Measurements from ENCODE around the gene UCK1. TPM values are rescaled to one million over a fixed set of nuclear protein-coding genes. Genes with fewer than 3 reads are reported as not detected.
"Not testable (repeated sequence)": the region's sequence is repeated elsewhere in the genome, so short reads cannot be mapped to it uniquely, and the experiment has no call there.

The UCK1 gene
- total RNA-seq, 1 experiment from 2014 or later = 44.0 TPM

DNA sequence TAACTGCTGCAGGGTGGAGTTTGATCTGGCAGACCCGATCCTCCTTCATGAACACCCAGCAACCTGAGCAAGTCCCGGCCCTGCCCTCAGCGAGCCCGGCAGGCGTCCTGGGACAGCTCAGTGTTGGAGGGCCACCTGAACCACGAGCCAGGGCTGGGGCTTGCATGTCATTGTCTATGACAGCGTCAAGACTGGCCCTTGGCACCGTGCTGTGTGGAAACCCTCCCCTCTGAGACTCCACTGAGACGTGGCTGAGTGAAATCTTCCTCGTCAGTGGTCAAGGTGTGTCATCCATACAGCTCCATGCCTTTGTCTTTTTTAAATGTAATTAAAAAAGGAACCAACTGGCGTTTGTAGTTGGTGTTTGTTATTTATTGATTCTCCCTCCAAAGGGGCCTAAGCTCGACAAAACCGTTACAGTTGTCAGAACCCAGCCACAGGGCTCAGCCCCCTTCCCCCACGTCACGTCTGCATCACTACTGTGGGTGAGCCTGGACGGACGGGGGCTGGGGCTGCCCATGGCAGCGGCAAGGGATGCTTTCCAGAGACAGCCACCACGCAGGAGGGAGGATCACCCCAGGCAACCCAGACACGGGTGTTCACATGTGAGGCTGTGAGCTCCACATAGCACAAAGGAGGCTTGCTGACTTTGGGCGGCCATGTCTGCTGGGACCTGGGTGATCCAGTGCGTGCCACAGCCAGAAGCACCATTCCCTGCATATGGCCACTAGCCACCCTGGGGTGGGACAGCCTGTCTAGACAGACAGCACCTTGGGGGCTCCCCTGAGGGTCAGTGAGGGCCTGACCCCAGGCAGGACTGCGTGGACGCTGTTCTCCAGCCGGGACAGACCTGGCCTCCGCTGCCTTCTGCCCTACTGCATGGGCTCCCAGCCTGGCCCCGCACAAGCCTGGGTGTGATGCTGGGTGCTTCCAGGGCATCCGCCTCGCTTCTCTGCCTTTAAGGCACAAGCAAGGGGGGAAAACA, 7.3 kb downstream of the UCK1 start:
- no peak for DNase-seq (ENCODE audit: low read depth)

DNA sequence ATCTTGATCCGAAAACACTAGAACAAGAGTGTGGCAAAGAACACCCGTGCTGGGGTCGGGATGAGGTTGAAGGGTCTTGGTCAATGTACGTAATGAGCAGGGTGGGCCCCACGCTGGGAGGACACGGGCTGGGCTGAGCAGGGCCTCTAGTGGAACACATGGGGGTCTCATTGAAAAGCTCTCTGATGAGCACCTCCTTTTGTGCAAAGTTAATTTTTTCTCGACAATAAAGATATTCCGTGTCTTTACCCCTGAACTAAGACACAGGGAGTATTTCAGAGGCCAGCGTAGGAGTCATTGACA, 8.0 kb downstream of the UCK1 start:
- no peak for DNase-seq (ENCODE audit: low read depth)

DNA sequence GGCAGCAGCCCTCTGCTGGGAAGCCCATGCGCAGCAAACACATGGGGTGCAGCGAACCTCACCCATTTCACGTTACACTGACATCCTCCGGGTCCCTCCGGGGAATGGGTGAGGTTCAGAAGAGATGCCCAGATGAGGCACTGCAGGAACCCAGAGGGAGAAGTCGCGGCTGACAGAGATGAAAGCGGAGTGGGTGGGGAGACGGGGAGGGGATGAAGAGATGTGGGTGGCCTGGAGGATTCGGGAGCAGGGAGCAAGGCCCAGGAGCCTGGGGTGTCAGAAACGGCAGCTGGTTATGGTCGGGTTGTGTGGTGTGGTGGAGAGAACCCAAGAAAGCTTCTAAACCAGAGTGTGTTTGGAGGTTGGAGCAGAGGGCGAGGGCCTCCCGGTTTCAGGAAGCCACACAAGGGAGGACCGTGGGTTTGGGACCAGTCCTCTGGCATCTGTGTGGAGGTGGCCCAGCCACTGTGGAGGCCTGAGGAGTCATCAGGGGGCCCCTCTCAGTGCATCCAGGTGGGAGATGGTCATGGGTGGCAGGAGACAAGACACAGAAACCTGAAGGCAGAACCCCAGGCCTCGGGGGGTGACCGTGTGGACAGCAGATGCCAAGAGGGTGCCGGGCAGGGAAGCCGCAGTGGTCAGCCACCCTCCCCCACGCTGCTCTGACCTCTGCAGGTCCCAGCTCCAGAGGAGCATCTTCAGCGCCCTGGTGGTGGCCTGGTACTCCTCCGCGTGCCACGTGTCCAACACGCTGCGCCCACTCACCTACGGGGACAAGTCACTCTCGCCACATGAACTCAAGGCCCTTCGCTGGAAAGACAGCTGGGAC, 8.6 kb downstream of the UCK1 start:
- DNase-seq (ENCODE audit: low read depth) = no peak

DNA sequence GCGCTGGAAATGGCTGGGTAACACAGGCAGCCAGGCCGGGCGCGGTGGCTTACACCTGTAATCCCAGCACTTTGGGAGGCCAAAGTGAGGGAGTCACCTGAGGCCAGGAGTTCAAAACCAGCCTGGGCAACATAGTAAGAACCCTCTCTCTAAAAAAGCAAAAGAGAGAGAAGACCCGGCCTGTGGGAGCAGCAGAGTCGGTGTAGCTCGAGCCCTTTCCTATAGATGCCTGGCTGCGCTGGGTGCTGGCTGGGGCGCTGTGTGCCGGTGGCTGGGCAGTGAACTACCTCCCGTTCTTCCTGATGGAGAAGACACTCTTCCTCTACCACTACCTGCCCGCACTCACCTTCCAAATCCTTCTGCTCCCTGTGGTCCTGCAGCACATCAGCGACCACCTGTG, 9.2 kb downstream of the UCK1 start:
- DNase-seq (ENCODE audit: low read depth) = no peak

DNA sequence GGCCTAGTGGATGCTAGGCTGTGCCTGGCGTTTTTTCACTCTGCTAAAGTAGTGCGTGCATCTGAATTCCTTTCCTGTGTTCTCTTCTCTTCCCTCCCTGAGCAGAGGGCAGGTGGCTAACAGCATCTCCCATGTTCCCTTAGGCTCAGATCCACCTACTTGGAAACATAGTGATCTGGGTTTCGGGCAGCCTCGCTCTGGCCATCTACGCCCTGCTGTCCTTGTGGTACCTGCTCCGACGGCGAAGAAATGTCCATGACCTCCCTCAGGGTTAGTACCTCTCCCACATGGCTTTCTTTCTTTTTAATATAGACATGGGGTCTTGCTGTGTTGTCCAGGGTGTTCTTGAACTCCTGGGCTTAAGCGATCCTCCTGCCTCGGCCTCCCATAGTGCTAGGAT, 9.9 kb downstream of the UCK1 start:
- no peak for DNase-seq (ENCODE audit: low read depth)

DNA sequence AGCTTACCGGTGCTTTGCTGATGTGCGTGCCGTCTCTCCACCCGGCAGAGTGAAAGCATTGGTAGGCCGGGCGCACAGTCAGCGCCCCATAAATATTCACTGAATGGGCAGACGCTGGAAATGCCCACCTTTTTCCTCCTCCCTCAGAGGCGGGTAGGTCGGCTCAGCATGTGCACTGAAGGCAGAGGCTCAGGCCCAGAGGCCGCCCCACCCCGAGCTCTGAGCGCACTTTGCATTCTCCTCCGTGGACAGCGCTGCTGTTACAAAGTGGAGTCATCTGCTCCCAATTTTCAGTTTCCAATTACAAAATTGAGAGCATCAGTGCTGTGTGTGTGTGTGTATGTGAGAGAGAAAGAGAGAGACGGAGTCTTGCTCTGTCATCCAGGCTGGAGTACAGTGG, 10.6 kb downstream of the UCK1 start:
- DNase-seq (ENCODE audit: low read depth) = no peak

DNA sequence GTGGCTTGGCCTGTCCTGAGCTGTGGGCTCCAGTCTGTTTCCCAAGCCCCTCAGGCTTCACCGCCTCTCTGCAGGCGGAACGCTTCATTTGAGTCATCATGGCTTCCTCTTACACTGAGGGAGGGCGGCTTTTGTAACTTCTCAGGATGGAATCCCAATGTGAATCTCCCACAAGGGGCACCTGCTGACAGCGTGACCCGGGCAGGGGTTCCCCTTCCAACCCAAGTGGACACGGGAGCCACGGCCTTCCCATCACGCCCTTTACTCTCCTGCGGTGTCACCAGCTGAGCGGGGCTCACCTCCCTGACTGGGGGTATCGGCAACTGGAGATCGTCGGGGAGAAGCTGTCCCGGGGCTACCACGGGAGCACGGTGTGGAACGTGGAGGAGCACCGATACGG, 12.5 kb downstream of the UCK1 start:
- DNase-seq (ENCODE audit: low read depth) = no peak

DNA sequence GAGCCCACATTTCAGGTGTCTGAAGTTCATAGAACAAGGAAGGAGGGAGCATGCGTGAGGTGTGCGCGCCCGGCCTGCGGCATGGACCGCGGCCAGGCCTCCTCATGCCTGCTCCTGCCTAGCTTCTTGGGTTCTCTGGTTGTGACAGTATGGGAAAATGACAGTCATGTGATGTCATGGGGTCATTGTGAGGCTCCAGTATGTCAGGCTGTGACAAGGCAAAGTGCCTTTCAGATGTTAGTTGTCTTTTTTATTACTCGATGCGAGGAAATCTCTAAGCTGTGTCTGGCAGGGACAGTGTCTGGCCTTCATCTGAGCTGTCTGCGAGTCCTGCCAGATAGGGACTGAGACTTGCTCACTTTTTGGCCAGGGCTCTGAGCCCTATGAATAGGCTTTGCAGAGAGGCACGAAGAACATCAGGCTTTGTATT, 13.3 kb downstream of the UCK1 start:
- no peak for DNase-seq (ENCODE audit: low read depth)

DNA sequence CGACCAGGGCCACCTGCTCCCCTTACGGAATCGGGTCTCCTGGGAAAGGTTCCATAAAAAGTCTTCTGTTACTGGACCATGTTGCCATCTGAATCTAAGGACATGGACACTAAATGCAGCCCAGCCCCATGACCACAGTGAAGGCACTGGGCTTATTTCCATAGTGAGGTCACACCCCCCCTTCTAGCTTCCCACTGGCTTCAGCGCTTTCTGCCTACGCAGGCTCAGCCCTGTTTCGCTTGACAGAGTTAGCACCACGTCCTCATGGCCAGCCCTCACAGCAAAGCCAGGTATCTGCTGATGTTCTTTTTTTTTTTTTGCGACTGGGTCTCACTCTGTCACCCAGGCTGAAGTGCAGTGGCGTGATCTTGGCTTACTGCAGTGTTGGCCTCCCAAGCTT, 14.1 kb downstream of the UCK1 start:
- no peak for DNase-seq (ENCODE audit: low read depth)

DNA sequence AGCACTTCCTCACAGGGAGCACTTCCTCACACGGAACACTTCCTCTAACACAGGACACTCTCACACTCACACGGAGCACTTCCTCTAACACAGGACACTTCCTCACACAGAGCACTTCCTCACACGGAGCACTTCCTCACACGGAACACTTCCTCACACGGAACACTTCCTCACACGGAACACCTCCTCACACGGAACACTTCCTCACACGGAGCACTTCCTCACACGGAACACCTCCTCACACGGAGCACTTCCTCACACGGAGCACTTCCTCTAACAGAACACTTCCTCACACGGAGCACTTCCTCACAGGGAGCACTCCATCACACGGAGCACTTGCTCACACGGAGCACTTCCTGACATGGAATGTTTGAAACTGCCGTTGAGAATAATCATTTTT, 15.0 kb downstream of the UCK1 start:
- no peak for DNase-seq (ENCODE audit: low read depth)

DNA sequence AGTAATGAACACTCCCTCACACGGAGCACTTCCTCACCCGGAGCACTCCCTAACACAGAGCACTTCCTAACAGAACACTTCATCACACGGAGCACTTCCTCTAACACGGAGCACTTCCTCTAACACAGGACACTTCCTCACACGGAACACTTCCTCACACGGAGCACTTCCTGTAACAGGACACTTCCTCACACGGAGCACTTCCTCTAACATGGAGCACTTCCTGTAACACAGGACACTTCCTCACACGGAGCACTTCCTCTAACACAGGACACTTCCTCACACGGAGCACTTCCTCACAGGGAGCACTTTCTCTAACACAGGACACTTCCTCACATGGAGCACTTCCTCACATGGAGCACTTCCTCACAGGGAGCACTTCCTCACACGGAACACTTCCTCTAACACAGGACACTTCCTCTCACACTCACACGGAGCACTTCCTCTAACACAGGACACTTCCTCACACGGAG, 15.5 kb downstream of the UCK1 start:
- DNase-seq (ENCODE audit: low read depth) = not testable (repeated sequence)

DNA sequence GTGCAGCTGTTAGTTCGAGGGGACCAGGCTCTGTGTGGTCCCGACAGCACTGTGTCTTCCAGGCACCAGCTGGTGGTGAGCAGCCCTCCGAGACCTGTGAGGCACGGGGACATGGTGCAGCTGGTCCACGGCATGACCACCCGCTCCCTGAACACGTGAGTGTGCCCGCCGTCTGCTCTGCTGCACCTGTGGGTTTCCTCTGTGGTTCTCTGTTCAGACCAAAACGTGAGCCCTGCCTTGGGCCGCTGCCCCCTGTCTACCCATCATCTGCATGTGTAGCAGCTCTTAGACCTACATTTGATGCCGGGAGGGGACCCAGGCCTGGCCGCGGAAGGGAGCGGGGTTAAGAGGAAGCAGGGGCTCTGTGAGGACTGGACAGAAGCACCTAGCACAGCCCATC, 17.9 kb downstream of the UCK1 start:
- no peak for DNase-seq (ENCODE audit: low read depth)

DNA sequence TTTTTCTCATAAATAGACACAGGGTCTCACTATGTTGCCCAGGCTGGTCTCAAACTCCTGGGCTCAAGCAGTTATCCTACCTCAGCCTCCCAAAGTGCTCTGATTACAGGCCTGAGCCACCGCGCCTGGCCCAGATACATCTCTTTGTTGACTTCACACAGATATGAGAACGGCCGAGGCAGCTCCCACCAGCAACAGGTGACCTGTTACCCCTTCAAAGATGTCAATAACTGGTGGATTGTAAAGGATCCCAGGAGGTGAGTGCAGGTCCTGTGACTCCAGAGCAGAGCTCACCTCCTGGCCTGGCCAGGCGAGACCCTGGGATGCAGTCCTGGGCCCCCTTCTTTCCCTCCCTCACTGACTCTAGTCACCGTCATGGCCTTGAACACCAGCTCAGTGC, 19.2 kb downstream of the UCK1 start:
- DNase-seq (ENCODE audit: low read depth) = no peak

DNA sequence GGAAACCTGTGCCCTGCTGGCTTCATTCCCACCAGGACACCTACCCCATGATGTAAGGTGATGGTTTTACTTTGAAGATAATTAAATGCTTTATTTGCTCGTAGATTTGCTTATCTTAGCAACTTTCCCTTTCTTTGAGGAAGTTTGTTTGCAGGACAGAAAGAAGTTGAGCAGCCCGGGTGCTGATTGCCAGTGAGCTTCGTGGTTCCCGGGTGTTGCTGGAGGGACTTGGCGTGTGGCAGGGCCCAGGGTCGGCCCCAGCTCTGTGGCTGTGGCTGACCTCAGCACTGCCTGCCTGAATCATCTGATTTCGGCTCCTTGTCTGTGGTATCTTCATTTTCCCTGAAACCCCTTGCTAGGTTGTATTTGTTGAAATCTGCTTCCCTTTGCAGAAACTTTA, 19.6 kb downstream of the UCK1 start:
- no peak for DNase-seq (ENCODE audit: low read depth)

DNA sequence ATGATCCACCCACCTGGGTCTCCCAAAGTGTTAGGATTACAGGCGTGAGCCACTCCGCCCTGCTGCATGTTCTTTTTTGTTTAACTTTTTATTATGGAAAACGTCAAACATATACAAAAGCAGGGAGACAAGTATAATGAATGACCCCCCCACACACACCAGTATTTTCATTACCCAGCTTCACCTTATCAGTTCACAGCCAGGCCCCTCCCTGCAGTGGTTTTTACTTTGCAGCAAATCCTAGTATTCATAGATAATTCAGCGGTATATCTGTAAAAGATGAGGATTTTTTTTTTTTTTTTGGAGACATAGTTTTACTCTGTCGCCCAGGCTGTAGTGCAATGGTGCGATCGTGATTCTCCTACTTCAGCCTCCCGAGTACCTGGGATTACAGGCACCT, 26.1 kb downstream of the UCK1 start:
- DNase-seq (ENCODE audit: low read depth) = no peak

DNA sequence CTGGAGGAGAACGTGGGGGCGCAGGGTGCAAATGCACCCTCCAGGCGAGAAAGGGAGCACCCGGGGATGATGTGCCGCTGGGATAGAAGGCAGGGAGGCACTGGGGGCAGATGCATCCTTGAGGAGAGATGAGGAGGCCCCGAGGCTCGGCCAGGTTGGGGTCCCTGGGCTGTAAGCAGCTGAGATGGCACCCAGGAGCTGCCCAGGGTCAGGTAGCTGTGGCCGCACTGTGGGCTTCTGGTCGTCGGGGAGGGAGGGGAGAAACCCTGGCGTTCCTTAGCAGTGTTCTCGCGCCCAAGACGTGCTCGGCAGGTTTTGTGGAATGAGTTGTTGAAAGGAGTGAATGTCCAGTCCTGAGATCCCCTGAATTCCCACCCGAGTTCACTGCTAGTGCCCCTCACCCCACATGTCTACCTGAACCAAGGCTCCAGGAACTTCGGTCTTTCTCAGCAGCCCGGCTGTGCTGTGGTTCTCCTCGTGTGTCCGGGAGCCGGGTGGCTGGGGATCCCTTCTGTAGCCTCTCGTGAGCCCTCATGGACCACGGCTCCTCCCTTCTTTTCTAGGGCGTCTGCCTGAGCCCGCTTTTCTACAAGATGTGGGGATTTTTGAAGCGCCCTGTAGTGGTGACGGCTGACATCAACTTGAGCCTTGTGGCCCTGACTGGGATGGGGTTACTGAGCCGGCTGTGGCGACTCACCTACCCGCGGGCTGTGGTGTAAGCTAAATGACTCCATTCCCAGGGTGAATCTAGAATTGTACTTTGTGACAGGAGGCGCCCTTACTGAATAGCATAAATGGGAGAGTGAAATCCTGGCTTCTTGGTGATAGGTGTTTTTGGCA, 27.2 kb downstream of the UCK1 start:
- DNase-seq (ENCODE audit: low read depth) = peak; percentile 77

DNA sequence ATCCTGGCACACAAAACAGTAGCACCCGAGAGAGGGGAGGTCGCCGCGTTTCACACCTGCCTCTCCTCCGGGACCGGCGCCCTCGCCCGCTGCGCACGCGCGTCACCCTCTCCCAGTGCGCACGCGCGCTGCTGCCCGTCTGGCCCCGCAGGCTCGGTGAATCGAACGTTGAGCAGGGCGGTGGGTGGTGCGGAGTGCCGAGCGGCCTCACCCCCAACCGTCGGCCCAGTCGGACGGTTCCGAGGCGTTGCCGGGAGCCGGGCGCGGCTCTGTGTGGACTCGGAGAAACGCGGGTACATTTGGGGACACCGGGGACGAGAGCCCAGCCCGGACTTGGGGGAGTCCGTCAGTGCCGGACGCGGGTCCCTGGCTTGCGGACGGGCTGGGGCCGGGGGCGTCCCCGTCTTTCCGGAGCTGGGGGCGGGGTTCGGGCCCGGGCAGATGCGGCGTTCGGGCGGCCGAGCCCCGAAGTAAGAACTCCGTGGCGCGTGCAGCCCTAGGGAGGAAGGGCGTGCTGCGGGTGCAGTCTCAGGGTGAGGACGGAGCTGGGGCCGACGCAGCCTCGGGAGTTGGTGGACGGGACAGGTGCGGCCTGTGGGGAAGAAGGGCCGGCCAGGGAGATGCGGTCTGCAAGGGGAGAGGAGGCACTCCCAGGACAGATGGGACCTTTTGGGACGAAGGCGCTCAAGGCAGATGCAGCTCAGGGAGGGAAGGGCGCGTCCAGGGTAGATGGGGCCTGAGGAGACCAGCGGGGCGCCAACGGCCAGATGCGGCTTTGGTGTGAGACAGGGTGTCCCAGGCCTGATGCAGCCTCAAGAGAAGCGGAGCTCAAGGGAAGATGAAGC, 28.1 kb downstream of the UCK1 start, which contains the start of gene POMT1:
Gene POMT1 (plus strand): TSS at position 138 of the 845 bp plus-strand sequence. CDS start 1,301 bp downstream, outside the sequence.
- DNase-seq (ENCODE audit: low read depth) = peak; percentile 85

DNA sequence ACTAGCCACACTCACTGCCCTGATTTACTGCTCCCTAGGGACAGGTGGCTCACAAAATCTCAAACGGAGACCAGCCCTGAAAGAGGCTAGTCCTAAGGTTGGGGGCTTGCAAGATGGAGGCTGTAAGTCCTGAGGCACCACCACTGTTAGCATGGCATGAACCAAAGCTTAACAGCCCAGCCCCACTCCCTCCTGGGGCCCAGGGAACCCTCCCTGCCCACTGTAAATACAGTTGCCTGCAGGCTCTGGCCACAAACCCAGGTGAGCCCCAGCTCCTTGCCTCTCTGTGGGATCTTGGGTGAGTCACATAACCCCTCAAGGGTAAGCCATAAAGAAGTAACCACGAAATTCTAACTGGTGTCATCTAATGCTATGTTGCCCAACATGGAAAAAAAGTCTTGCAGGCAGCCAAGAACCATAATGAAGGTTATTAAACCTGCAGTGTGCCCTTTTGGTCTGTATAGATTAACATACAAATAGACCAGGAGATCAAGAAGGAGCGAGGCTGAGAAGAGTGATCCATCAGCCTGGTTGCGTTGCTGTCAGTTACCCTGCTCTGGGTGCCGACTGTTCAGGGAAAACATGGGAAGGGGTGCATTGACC, 30.0 kb downstream of the UCK1 start:
- peak; percentile 98 for DNase-seq (ENCODE audit: low read depth)

DNA sequence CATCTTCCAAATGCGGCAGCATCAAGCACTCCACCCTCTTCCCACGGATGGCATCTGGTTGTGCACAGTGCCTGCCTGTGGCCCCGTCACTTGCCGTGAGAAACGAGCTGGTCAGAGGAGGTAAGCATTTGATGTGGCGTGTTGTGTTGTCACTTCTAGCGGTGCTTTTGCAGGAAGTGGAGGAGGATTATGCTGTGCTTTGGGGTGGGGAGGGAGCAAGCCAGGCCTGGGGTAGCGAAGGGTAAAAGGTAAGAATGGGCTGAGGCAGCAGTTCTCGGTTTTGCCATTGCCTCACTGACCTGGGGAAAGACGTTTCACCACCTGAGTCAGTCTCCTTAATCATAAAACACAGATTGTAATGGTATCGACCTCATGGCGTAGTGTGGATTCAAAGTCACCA, 30.7 kb downstream of the UCK1 start:
- peak; percentile 31 for DNase-seq (ENCODE audit: low read depth)

DNA sequence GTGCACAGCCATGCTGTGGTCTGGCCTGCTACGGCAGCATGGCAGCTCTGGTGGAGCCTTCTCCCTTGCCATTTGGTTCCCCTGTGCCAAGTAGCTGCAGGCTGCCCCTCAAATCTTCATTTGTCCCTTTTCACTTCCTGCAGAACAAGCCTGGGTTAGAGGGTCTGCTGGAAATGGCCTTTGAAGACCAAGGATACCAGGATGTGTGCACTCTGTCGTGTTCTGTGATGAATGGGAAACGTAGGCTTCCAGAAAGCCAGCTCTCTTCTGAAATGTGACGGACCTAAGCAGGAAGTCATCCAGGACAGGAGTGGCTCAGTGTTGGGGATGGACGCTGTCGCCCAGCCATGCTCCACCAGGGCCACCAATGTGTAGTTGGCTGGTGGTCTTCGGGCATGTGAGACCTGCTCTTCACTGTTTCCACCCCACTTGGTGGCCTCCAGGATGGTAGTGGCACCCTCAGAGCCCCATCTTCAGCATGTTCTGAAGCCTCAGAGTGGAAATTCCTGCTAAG, 31.8 kb downstream of the UCK1 start:
- DNase-seq (ENCODE audit: low read depth) = no peak

Measured in M059J (cell line).